Tibial artery (tissue), 4 donors: Measurements from ENCODE around the gene PLIN4.

ENCODE experiments used
- DNase-seq, 2 donors: peaks; one replicate each; pipeline ENCODE4 v3.0.0-alpha.2; 2019
- H3K27ac ChIP-seq, 2 donors: fragments of 200-600 bp; sonication (generic) in 1 of 2; 1 replicate in 1 of 2; 2 replicates in 1 of 2; pipeline ENCODE4 v1.5.1; 2018 to 2019; ENCODE audit warnings: mild to moderate bottlenecking in 1 of 2
- H3K27me3 ChIP-seq, 2 donors: fragments of 200-600 bp; sonication (generic) in 1 of 2; one replicate each; pipeline versions ENCODE4 v1.5.1 to v1.6.0; 2016 to 2019
- H3K36me3 ChIP-seq, 3 donors: fragments of 200-600 bp; sonication (generic) in 2 of 3; one replicate each; pipeline ENCODE4 v1.5.1; 2016 to 2019; ENCODE audit warnings: mild to moderate bottlenecking in 2 of 3
- H3K4me1 ChIP-seq, 4 donors: fragments of 200-600 bp; sonication (generic) in 2 of 4; 1 replicate in 3 of 4; 2 replicates in 1 of 4; pipeline ENCODE4 v1.5.1; 2016 to 2019
- H3K4me3 ChIP-seq, 2 donors: fragments of 200-600 bp; sonication (generic) in 1 of 2; 1 replicate in 1 of 2; 2 replicates in 1 of 2; pipeline ENCODE4 v1.5.1; 2018 to 2019; ENCODE audit warnings: mild to moderate bottlenecking in 2 of 2
- H3K9me3 ChIP-seq, 3 donors: fragments of 200-600 bp; sonication (generic) in 1 of 3; one replicate each; pipeline ENCODE4 v1.5.1; 2016 to 2019
- CTCF ChIP-seq, 2 experiments: fragments of 200-600 bp in 1 of 2; fragments of 450-650 bp in 1 of 2; IDR thresholded peaks; one replicate each; pipeline ENCODE4 v1.5.1; 2017 to 2019; ENCODE audit warnings: antibody characterized with exemption in 2 of 2, mild to moderate bottlenecking in 1 of 2, moderate library complexity in 1 of 2
- intact Hi-C: fragments of 100-400 bp; cut with DNase I; formaldehyde crosslinking; loops from one replicate; pipeline ENCODE4 v1.15.0; 2023; ENCODE audit warnings: low total_unique reads

Gene PLIN4

GRCh38 chr19:4453232-4454179, 64.8 kb downstream of the PLIN4 start:
- H3K36me3 ChIP-seq = peaks cover 43 to 62% (median 49%) of the 10 kb centered on the region in 3 donors
- intact Hi-C loops = no loop called here
- H3K9me3 ChIP-seq = no peaks in the 10 kb centered on the region
- no peak for TF ChIP-seq CTCF (IDR thresholded peaks at IDR 0.05)
- no peaks in the 10 kb centered on the region for H3K27me3 ChIP-seq
- no peak overlapping the region for H3K27ac ChIP-seq
- no peak for DNase-seq
- no peak overlapping the region for H3K4me3 ChIP-seq
- H3K4me1 ChIP-seq = peaks cover 0 to 27% (median 24%) of the 10 kb centered on the region in 4 donors

DNA sequence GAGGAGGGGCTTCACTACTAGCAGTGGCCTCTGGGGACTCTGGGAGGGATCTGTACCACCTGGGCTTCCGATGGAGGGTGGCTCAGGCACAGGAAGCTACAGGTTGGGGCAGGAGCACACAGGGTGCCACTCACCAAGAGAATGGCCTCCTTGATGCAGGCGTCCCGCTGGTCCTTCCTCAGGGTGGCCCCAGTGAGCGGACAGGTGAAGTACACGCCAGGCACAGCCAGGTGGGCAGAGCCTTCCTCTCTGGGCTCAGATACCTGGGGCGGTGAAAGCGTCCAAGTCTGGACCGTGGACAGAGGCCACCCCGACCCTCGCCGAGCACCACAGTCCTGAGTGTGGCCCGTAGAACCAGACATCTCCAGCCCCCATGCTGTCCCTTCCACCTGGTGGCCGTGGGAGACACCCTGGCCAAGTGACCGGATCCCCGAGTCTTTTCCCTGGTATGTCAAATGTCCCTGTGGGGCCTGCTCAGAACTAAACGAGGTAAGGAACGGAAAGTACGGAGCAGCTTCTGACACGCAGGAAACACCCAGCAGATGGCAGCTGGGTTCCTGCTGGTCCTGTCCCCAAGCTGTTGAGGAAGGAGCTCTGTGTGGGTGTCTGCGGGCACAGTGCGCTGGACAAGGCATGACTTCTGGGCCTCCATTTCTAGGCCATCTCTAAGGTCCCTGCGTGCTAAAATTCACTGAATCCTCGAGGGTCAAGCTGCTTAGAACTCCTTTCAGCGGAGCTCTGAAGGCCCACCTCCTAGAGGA, 65.9 kb downstream of the PLIN4 start:
- Histone ChIP-seq H3K4me3 (no peak overlapping the region), H3K27me3 (no peaks in the 10 kb centered on the region), H3K36me3 (peaks cover 52 to 73% (median 60%) of the 10 kb centered on the region in 3 donors), H3K4me1 (peaks cover 0 to 23% (median 19%) of the 10 kb centered on the region in 4 donors), H3K9me3 (no peaks in the 10 kb centered on the region), H3K27ac (no peak overlapping the region)
- intact Hi-C loops = no loop called here
- no peak for TF ChIP-seq CTCF (IDR thresholded peaks at IDR 0.05)
- no peak for DNase-seq
